SK-N-SH (cell line): ENCODE measurements around the gene PAFAH1B1. TPM values are rescaled to one million over a fixed set of nuclear protein-coding genes. Genes with fewer than 3 reads are reported as not detected.

Experiments used
- CTCF ChIA-PET: fragments of 300-600, 350-600 bp; formaldehyde crosslinking; extraction: SDS; loops from one replicate; lab custom pipeline; 2021; lab: Yijun Ruan, JAX
- POLR2A ChIA-PET: fragments of 350-600 bp; sonication (Branson Sonifier 250); formaldehyde crosslinking; extraction: SDS; loops from one replicate; lab custom pipeline; 2020; ENCODE audit warnings: antibody characterized with exemption, inconsistent platforms; lab: Yijun Ruan, JAX
- DNase-seq: peaks from one replicate; pipeline ENCODE4 v3.0.0; 2012
- H2AFZ ChIP-seq: fragments of 200-600 bp; sonication (generic); 2 replicates; pipeline ENCODE4 v1.8.1; 2016; ENCODE audit warnings: antibody characterized with exemption, mild to moderate bottlenecking, low read depth
- H3F3A ChIP-seq: fragments of 200-600 bp; sonication (generic); replicated peaks from 2 replicates; pipeline ENCODE3; 2016; ENCODE audit warnings: antibody characterized with exemption, mild to moderate bottlenecking; ENCODE audit not compliant: insufficient read depth
- H3K27ac ChIP-seq, 2 experiments: fragments of 200-500 bp in 1 of 2; fragments of 200-600 bp in 1 of 2; sonication (Bioruptor generic) in 1 of 2; sonication (generic), shearing (Covaris generic) in 1 of 2; 2 replicates each; pipeline versions ENCODE4 v1.5.1 to v1.6.1; 2014 to 2016; ENCODE audit warnings: low read depth in 2 of 2, inconsistent platforms in 1 of 2, low read length in 1 of 2, mild to moderate bottlenecking in 1 of 2, mixed read lengths in 1 of 2
- H3K27me3 ChIP-seq: fragments of 200-600 bp; sonication (generic), shearing (Covaris generic); 2 replicates; pipeline ENCODE4 v1.6.1; 2016; ENCODE audit warnings: mixed run types; ENCODE audit not compliant: insufficient read depth
- H3K36me3 ChIP-seq, 2 experiments: fragments of 200-500 bp in 1 of 2; fragments of 200-600 bp in 1 of 2; sonication (Bioruptor generic) in 1 of 2; sonication (generic) in 1 of 2; replicated peaks in 1 of 2; 2 replicates each; pipeline versions ENCODE3 to v1.5.1; 2014 to 2016; ENCODE audit warnings: low read length in 1 of 2, mild to moderate bottlenecking in 1 of 2; ENCODE audit not compliant: insufficient read depth in 2 of 2, control insufficient read depth in 1 of 2
- H3K4me1 ChIP-seq, 2 experiments: fragments of 200-500 bp in 1 of 2; fragments of 200-600 bp in 1 of 2; sonication (Bioruptor generic) in 1 of 2; sonication (generic), shearing (Covaris generic) in 1 of 2; 2 replicates each; pipeline versions ENCODE4 v1.5.1 to v1.6.1; 2014 to 2016; ENCODE audit warnings: low read depth in 1 of 2, low read length in 1 of 2, mixed run types in 1 of 2; ENCODE audit not compliant: insufficient read depth in 2 of 2, control insufficient read depth in 1 of 2
- H3K4me2 ChIP-seq: fragments of 200-600 bp; sonication (generic), shearing (Covaris generic); 2 replicates; pipeline ENCODE4 v1.6.1; 2017; ENCODE audit warnings: mixed run types
- H3K4me3 ChIP-seq, 2 experiments: fragments of 200-500 bp in 1 of 2; fragments of 200-600 bp in 1 of 2; sonication (Bioruptor generic) in 1 of 2; sonication (generic), shearing (Covaris generic) in 1 of 2; 2 replicates each; pipeline versions ENCODE4 v1.5.1 to v1.8.1; 2014 to 2016; ENCODE audit warnings: low read depth in 2 of 2, inconsistent platforms in 1 of 2, low read length in 1 of 2, mild to moderate bottlenecking in 1 of 2, mixed read lengths in 1 of 2, moderate library complexity in 1 of 2
- H3K79me2 ChIP-seq: fragments of 200-600 bp; sonication (generic); 2 replicates; pipeline ENCODE4 v1.8.1; 2017; ENCODE audit warnings: mild to moderate bottlenecking; ENCODE audit not compliant: insufficient read depth
- H3K9ac ChIP-seq: fragments of 200-600 bp; sonication (generic); 2 replicates; pipeline ENCODE4 v1.6.1; 2017; ENCODE audit warnings: mixed run types
- H3K9me2 ChIP-seq: fragments of 200-600 bp; sonication (generic); 2 replicates; pipeline ENCODE4 v1.6.1; 2017; ENCODE audit warnings: mixed run types
- H3K9me3 ChIP-seq: fragments of 200-600 bp; sonication (generic); 2 replicates; pipeline ENCODE4 v1.6.1; 2017; ENCODE audit warnings: mixed run types, mild to moderate bottlenecking, moderate library complexity
- H4K20me1 ChIP-seq: fragments of 200-600 bp; sonication (generic); 2 replicates; pipeline ENCODE4 v1.6.1; 2017; ENCODE audit warnings: mild to moderate bottlenecking, mixed run types; ENCODE audit not compliant: insufficient read depth
- ELF1 ChIP-seq: IDR thresholded peaks from 2 replicates; pipeline ENCODE4 v1.4.0; 2012
- FOXM1 ChIP-seq: IDR thresholded peaks from 2 replicates; pipeline ENCODE4 v1.4.0; 2012; ENCODE audit warnings: low read depth, mild to moderate bottlenecking
- GABPA ChIP-seq: IDR thresholded peaks from 2 replicates; pipeline ENCODE4 v1.4.0; 2012; ENCODE audit warnings: low read depth, mild to moderate bottlenecking
- JUND ChIP-seq: IDR thresholded peaks from 2 replicates; pipeline ENCODE4 v1.4.0; 2012
- NFIC ChIP-seq: IDR thresholded peaks from 2 replicates; pipeline ENCODE4 v1.4.0; 2012; ENCODE audit warnings: borderline replicate concordance
- RCOR1 ChIP-seq: fragments of 150-350 bp; IDR thresholded peaks from 2 replicates; pipeline ENCODE4 v1.6.1; 2017; ENCODE audit warnings: antibody characterized with exemption, low read length
- RXRA ChIP-seq: IDR thresholded peaks from 2 replicates; pipeline ENCODE4 v1.4.0; 2012; ENCODE audit warnings: low read depth, mild to moderate bottlenecking, borderline replicate concordance
- USF2 ChIP-seq: fragments of 150-350 bp; IDR thresholded peaks from 2 replicates; pipeline ENCODE4 v1.6.1; 2017; ENCODE audit warnings: antibody characterized with exemption, low read length, low read depth, borderline replicate concordance
- ZBTB33 ChIP-seq: IDR thresholded peaks from 2 replicates; pipeline ENCODE4 v1.4.0; 2012; ENCODE audit warnings: low read depth, borderline replicate concordance
- WGBS: methylation state at CpG from one replicate; pipeline ENCODE4 v1.1.6; 2017; ENCODE audit warnings: low lambda C conversion rate; 5-methylcytosine and 5-hydroxymethylcytosine counted together
- polyA plus RNA-seq, 3 experiments: library from polyadenylated mRNA; depleted of rRNA; stranded (reverse); fragments of >200 nt; gene quantifications; 2 replicates each; pipeline ENCODE4 v1.2.3, GENCODE V29; 2012
- TF ChIP-seq, protein P1 (sequence below): IDR thresholded peaks from 2 replicates; pipeline ENCODE4 v1.4.0; 2012; ENCODE audit warnings: low read depth
- TF ChIP-seq, protein P2 (sequence below): IDR thresholded peaks from 2 replicates; pipeline ENCODE4; 2012

Gene PAFAH1B1
- polyA plus RNA-seq, 1 of the 3 experiments (the other 2 are of a cell fraction) = 37.3 TPM

DNA sequence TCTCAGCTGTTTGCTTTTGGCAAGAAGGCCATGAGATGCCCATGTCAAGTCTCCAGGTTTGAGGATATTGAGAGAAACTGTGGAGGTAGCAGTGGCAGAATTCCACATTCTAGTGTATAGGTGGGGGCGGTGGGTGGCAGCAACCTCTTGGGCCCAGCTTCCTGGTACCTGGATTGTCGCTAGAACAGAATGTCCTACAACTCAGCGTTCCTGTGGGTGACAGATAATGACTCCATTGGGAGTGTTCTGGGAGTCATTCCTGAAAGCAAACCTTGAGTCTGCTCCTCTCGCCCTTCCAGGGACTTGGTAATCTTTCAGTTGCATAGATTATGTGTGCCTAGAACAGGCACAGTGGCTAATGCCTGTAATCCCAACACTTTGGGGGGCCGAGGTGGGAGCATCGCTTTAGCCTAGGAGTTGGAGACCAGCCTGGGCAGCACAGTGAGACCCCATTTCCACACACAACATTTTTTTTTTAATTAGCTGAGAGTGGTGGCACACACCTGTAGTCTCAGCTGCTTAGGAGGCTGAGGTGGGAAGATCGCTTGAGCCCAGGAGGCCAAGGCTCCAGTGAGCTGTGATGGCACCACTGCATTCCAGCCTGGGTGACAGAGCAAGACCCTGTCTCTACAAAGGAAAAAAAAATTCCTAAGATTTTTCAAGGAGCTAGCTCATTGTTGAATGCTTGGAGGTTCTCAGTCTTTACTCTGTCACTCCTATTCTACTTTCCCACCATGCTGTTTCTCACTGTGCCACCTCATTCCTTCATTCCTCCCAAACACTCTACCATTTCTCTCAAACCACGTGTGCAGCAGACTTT lies 43.9 kb upstream of the PAFAH1B1 start:
- H3K4me2 ChIP-seq = no peak overlapping the region
- no peaks in the 10 kb centered on the region for H3K4me1 ChIP-seq
- no peaks in the 10 kb centered on the region for H3K9me2 ChIP-seq
- ChIA-PET POLR2A (no interaction called here), CTCF (no interaction called here)
- H3K9ac ChIP-seq = no peak overlapping the region
- no peaks in the 10 kb centered on the region for H3K79me2 ChIP-seq
- H3K36me3 ChIP-seq = no peaks in the 10 kb centered on the region
- WGBS = 68% methylated on average over 4 of the region's 8 CpGs
- H3F3A ChIP-seq = no peaks in the 10 kb centered on the region
- H2AFZ ChIP-seq = no peak overlapping the region
- H4K20me1 ChIP-seq = no peaks in the 10 kb centered on the region
- H3K4me3 ChIP-seq = no peak overlapping the region
- no peak overlapping the region for H3K27ac ChIP-seq
- H3K9me3 ChIP-seq = no peaks in the 10 kb centered on the region
- H3K27me3 ChIP-seq = no peaks in the 10 kb centered on the region; the same call in 1 of the 2 replicates
- TF ChIP-seq, protein P1, sequence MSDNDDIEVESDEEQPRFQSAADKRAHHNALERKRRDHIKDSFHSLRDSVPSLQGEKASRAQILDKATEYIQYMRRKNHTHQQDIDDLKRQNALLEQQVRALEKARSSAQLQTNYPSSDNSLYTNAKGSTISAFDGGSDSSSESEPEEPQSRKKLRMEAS = no peak
- TF ChIP-seq, protein P2, sequence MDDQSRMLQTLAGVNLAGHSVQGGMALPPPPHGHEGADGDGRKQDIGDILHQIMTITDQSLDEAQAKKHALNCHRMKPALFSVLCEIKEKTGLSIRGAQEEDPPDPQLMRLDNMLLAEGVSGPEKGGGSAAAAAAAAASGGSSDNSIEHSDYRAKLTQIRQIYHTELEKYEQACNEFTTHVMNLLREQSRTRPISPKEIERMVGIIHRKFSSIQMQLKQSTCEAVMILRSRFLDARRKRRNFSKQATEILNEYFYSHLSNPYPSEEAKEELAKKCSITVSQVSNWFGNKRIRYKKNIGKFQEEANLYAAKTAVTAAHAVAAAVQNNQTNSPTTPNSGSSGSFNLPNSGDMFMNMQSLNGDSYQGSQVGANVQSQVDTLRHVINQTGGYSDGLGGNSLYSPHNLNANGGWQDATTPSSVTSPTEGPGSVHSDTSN = no peak
- TF ChIP-seq FOXM1 (no peak), JUND (no peak)
- no peak for DNase-seq

DNA sequence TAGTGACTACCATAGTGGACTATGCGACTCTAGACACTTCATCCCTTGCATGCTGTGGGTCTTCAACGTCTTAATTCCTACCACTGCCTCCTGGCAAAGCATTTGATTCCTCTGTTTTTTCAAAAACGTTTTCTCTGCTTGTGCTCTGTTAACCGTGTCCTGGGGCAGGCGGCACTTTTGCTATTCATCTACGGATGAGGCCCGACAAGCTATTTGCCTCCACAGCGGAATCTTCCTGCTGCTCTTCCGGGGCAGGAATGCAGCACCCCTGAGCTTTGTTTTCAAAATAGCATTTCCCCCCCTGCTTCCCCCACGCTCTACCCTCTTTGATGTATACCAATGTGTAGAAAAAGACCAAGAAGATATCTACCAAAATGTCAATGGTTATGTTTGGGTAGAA lies 42.0 kb upstream of the PAFAH1B1 start:
- no peak overlapping the region for H3K27ac ChIP-seq
- no peak for DNase-seq
- no peaks in the 10 kb centered on the region for H3K9me3 ChIP-seq
- POLR2A ChIA-PET = interaction anchor here (0.6 kb wide), 1 partner anchor 29 kb away, joined by 3 read pairs; no protein-coding TSS in a partner anchor
- no peak overlapping the region for H3K4me3 ChIP-seq
- H3K27me3 ChIP-seq = no peaks in the 10 kb centered on the region; the same call in 1 of the 2 replicates
- no peaks in the 10 kb centered on the region for H3K9me2 ChIP-seq
- TF ChIP-seq RXRA = no peak
- TF ChIP-seq, all 33 proteins: peak for 0
- Histone ChIP-seq H3K4me1 (no peaks in the 10 kb centered on the region), H3K9ac (no peak overlapping the region), H3K79me2 (no peaks in the 10 kb centered on the region), H3K4me2 (no peak overlapping the region), H3F3A (no peaks in the 10 kb centered on the region), H4K20me1 (no peaks in the 10 kb centered on the region), H2AFZ (no peak overlapping the region), H3K36me3 (no peaks in the 10 kb centered on the region)
- CTCF ChIA-PET = interaction anchor here (0.8 kb wide), 1 partner anchor 17 kb away, joined by 4 read pairs; no protein-coding TSS in a partner anchor
- 66% methylated on average over 10 of the region's 10 CpGs for WGBS

GRCh38 chr17:2551928-2552327 lies 41.5 kb upstream of the PAFAH1B1 start:
- no peak overlapping the region for H2AFZ ChIP-seq
- H4K20me1 ChIP-seq = no peaks in the 10 kb centered on the region
- no peaks in the 10 kb centered on the region; the same call in 1 of the 2 replicates for H3K27me3 ChIP-seq
- no peaks in the 10 kb centered on the region for H3K9me2 ChIP-seq
- no peak overlapping the region for H3K4me2 ChIP-seq
- H3K27ac ChIP-seq = no peak overlapping the region
- H3K36me3 ChIP-seq = no peaks in the 10 kb centered on the region
- 65% methylated on average over 9 of the region's 9 CpGs for WGBS
- no peak overlapping the region for H3K4me3 ChIP-seq
- no peaks in the 10 kb centered on the region for H3K79me2 ChIP-seq
- ChIA-PET CTCF (interaction anchor here (0.8 kb wide), 1 partner anchor 17 kb away, joined by 4 read pairs; no protein-coding TSS in a partner anchor), POLR2A (interaction anchor here (0.6 kb wide), 1 partner anchor 28 kb away, joined by 3 read pairs; no protein-coding TSS in a partner anchor)
- no peaks in the 10 kb centered on the region for H3K4me1 ChIP-seq
- no peak overlapping the region for H3K9ac ChIP-seq
- no peak for DNase-seq
- H3F3A ChIP-seq = no peaks in the 10 kb centered on the region
- H3K9me3 ChIP-seq = no peaks in the 10 kb centered on the region
- TF ChIP-seq, protein P1 = no peak
- TF ChIP-seq ELF1 (no peak), USF2 (no peak), RCOR1 (no peak), NFIC (no peak), GABPA (no peak), ZBTB33 (no peak)
- TF ChIP-seq, protein P2 = no peak
